Heart left ventricle (tissue), 16 donors: ENCODE data around the gene SGIP1. TPM values are rescaled to one million over a fixed set of nuclear protein-coding genes. Genes with fewer than 3 reads are reported as not detected.

Experiments
- ATAC-seq, 4 donors: fragments of 200-7000 bp; cut with Tn5 transposase; one replicate each; pipeline ENCODE4 v1.9.1; 2020 to 2022; ENCODE audit warnings: moderate library complexity in 4 of 4, mild to moderate bottlenecking in 3 of 4, moderate number of reproducible peaks in 1 of 4
- DNase-seq, 5 donors: peaks; one replicate each; pipeline ENCODE4 v3.0.0-alpha.2; 2020
- H3K27ac ChIP-seq, 12 donors: fragments of 200-600 bp; sonication (generic) in 4 of 12; one replicate each; pipeline versions ENCODE4 v1.5.0 to v1.8.0; 2016 to 2022; ENCODE audit warnings: mild to moderate bottlenecking in 2 of 12
- H3K27me3 ChIP-seq, 9 donors: fragments of 200-600 bp; sonication (generic) in 2 of 9; one replicate each; pipeline versions ENCODE4 v1.5.1 to v1.8.0; 2016 to 2022; ENCODE audit warnings: mild to moderate bottlenecking in 3 of 9
- H3K36me3 ChIP-seq, 9 donors: fragments of 200-600 bp; sonication (generic) in 2 of 9; one replicate each; pipeline versions ENCODE4 v1.5.0 to v1.8.0; 2018 to 2022; ENCODE audit warnings: mild to moderate bottlenecking in 2 of 9
- H3K4me1 ChIP-seq, 12 donors: fragments of 200-600 bp; sonication (generic) in 4 of 12; one replicate each; pipeline versions ENCODE4 v1.5.0 to v1.8.0; 2016 to 2022; ENCODE audit warnings: mild to moderate bottlenecking in 3 of 12
- H3K4me3 ChIP-seq, 12 donors: fragments of 200-600 bp; sonication (generic) in 4 of 12; one replicate each; pipeline versions ENCODE4 v1.5.0 to v1.8.0; 2017 to 2022; ENCODE audit warnings: mild to moderate bottlenecking in 9 of 12, moderate library complexity in 4 of 12
- H3K9me3 ChIP-seq, 12 donors: fragments of 200-600 bp; sonication (generic) in 4 of 12; one replicate each; pipeline versions ENCODE4 v1.5.0 to v1.8.0; 2016 to 2022; ENCODE audit warnings: mild to moderate bottlenecking in 1 of 12
- POLR2A ChIP-seq, 2 donors: fragments of 450-650 bp; IDR thresholded peaks; one replicate each; pipeline ENCODE4 v1.6.1; 2017; ENCODE audit warnings: antibody characterized with exemption in 2 of 2, mild to moderate bottlenecking in 2 of 2, moderate library complexity in 2 of 2
- WGBS, 4 donors: extraction: QIAGEN DNeasy Blood & Tissue Kit in 2 of 4; methylation state at CpG; one replicate each; pipeline versions ENCODE4 v1.1.5 to v1.1.7; 2013 to 2018; 5-methylcytosine and 5-hydroxymethylcytosine counted together
- intact Hi-C, 10 donors: fragments of 100-400 bp; cut with DNase I; formaldehyde crosslinking; loops; one replicate each; pipeline versions ENCODE4 v1.11.1 to v1.14.2; 2022
- polyA plus RNA-seq, 2 donors: library from polyadenylated mRNA; stranded (reverse); fragments of 200-250 nt; gene quantifications; one replicate each; pipeline ENCODE4 v1.2.3, GENCODE V29; 2013
- total RNA-seq, 9 donors: library from RNA; depleted of rRNA in 2 of 9; stranded (reverse); fragments of >200 nt in 2 of 9; fragmentation: NEBNext Ultra II Directional in 3 of 9; extraction: Animal tissue kit (Norgen Biotek cat#: 25700) in 3 of 9; gene quantifications; one replicate each; pipeline versions ENCODE4 v1.1.0 to v1.2.4, GENCODE V29; 2016 to 2023
- TF ChIP-seq, protein P1 (sequence below), 12 donors: fragments of 200-600 bp; sonication (generic) in 4 of 12; IDR thresholded peaks; one replicate each; pipeline versions ENCODE4 v1.5.0 to v1.8.0; 2018 to 2022; ENCODE audit warnings: antibody characterized with exemption in 12 of 12, mild to moderate bottlenecking in 5 of 12
- donor health status: ischemic (EF 13 %, LVEDD 7.1; RV severe dilation, severe dysfunction).
- donor health status: healthy with polysubstance abuse.
- donor health status: DM: no; HTN: yes; CAD: no.
- donor health status: DM: no; HTN: no; CAD: no.
- donor health status: ischemic (EF 25% LVEDD 6.9; RV normal size, moderate dysfunction).
- donor health status: ischemic (EF 25% LVEDD 5.7; RV mildly dilated, moderate dysfunction).
- donor health status: healthy.
- donor health status: DM: yes; HTN: yes; CAD: no.
- donor health status: ischemic (EF 35%, LVEDD 5.7; RV mildly dilated, moderate dysfunction).
- donor health status: nonischemic (EF 11% LVEDD 7.7; RV severe dilation, severe dysfunction).
- donor health status: DM: yes; HTN: yes; CAD: no.
- donor health status: PGD.
- donor health status: ischemic (EF 29% LVEDD 5.4; RV normal size, mild dysfunction).
- donor health status: nonischemic (EF 23%, LVEDD 6.1; RV moderate dilation, normal function).

SGIP1 gene
- total and polyA plus RNA-seq, 11 donors: 2.1 to 17.3 (median 5.0) TPM

DNA sequence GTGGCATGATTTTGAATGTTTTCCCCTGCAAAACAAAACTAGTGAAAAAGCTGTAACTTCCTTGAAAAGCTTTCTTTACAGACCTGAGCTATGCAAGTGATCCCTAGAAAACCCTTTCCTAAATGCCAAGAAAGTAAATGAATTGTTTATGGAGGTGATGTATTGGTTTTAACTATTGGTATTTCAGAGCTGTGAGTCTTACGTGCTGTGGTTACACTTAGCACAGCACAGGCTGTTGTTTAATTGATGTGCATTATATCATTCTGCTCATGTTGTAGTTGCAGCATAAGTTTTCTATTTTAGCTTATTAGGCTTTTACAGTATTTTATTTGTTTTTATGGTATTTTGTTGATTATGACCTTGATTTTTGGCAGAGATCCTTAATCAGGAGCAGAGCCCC lies 144.2 kb downstream of the SGIP1 start:
- no peak for DNase-seq
- WGBS, 4 donors: 92 to 96% (median 94%) methylated on average over 1 of the region's 1 CpG
- no peaks in the 10 kb centered on the region for H3K9me3 ChIP-seq
- TF ChIP-seq, protein P1, sequence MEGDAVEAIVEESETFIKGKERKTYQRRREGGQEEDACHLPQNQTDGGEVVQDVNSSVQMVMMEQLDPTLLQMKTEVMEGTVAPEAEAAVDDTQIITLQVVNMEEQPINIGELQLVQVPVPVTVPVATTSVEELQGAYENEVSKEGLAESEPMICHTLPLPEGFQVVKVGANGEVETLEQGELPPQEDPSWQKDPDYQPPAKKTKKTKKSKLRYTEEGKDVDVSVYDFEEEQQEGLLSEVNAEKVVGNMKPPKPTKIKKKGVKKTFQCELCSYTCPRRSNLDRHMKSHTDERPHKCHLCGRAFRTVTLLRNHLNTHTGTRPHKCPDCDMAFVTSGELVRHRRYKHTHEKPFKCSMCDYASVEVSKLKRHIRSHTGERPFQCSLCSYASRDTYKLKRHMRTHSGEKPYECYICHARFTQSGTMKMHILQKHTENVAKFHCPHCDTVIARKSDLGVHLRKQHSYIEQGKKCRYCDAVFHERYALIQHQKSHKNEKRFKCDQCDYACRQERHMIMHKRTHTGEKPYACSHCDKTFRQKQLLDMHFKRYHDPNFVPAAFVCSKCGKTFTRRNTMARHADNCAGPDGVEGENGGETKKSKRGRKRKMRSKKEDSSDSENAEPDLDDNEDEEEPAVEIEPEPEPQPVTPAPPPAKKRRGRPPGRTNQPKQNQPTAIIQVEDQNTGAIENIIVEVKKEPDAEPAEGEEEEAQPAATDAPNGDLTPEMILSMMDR (IDR thresholded peaks at IDR 0.05): no peak
- no peak for TF ChIP-seq POLR2A (IDR thresholded peaks at IDR 0.05)
- ATAC-seq: no peak
- no peak overlapping the region for H3K4me3 ChIP-seq
- intact Hi-C loops: loop anchor here in 2 of 10 donors (5.0 to 10.0 kb wide), 2 partner anchors 143 to 146 kb away; partner anchors contain the start of gene SGIP1 (in 2 of the 2)
- peak overlapping the region in 9 of 12 donors; percentile 26 to 91 (median 63) for H3K27ac ChIP-seq
- no peaks in the 10 kb centered on the region for H3K27me3 ChIP-seq
- H3K4me1 ChIP-seq: peaks cover 0 to 42% (median 12%) of the 10 kb centered on the region in 12 donors
- peaks cover 0 to 6% (median 0%) of the 10 kb centered on the region in 9 donors for H3K36me3 ChIP-seq

- no peak overlapping the region for H3K4me3 ChIP-seq
- H3K27ac ChIP-seq: peak overlapping the region in 7 of 12 donors; percentile 51 to 91 (median 63)
- peaks cover 0 to 42% (median 12%) of the 10 kb centered on the region in 12 donors for H3K4me1 ChIP-seq
- H3K9me3 ChIP-seq: no peaks in the 10 kb centered on the region
- 38 to 71% (median 63%) methylated on average over 5 of the region's 5 CpGs for WGBS, 4 donors
- H3K36me3 ChIP-seq: peaks cover 0 to 6% (median 0%) of the 10 kb centered on the region in 9 donors
- intact Hi-C loops: loop anchor here in 2 of 10 donors (5.0 to 10.0 kb wide), 2 partner anchors 144 to 147 kb away; partner anchors contain the start of gene SGIP1 (in 2 of the 2)
- no peaks in the 10 kb centered on the region for H3K27me3 ChIP-seq
- no peak for DNase-seq
- ATAC-seq: peak in 2 of 4 donors; percentile 62 to 70
- TF ChIP-seq, protein P1 (IDR thresholded peaks at IDR 0.05): no peak
- no peak for TF ChIP-seq POLR2A (IDR thresholded peaks at IDR 0.05)
These were observed 145.2 kb downstream of the SGIP1 start for GRCh38 chr1:66679140-66679539.

DNA sequence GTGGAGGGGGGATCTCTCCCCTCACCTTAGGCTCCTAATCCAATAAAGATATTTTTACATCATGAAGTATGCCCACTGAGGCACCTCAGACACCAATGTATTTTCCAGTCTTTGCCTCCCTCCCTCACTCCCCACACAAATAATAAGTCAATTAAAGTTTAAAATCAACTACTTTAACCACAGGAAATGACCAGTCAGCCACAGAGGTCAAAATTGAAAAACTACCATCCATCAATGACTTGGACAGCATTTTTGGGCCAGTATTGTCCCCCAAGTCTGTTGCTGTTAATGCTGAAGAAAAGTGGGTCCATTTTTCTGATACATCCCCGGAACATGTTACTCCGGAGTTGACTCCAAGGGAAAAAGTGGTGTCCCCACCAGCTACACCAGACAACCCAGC lies 147.7 kb downstream of the SGIP1 start:
- no peaks in the 10 kb centered on the region for H3K27me3 ChIP-seq
- no peak for DNase-seq
- no peaks in the 10 kb centered on the region for H3K9me3 ChIP-seq
- ATAC-seq: no peak
- 93 to 100% (median 99%) methylated on average over 2 of the region's 2 CpGs for WGBS, 4 donors
- intact Hi-C loops: no loop called here
- H3K36me3 ChIP-seq: peaks cover 0 to 6% (median 0%) of the 10 kb centered on the region in 9 donors
- H3K27ac ChIP-seq: no peak overlapping the region
- no peak overlapping the region for H3K4me3 ChIP-seq
- H3K4me1 ChIP-seq: peaks cover 0 to 32% (median 8%) of the 10 kb centered on the region in 12 donors
- TF ChIP-seq, protein P1 (IDR thresholded peaks at IDR 0.05): no peak
- TF ChIP-seq POLR2A (IDR thresholded peaks at IDR 0.05): no peak

GRCh38 chr1:66682106-66682505 lies 148.2 kb downstream of the SGIP1 start:
- ATAC-seq (no peak), DNase-seq (no peak)
- Histone ChIP-seq H3K4me3 (no peak overlapping the region), H3K27ac (no peak overlapping the region), H3K27me3 (no peaks in the 10 kb centered on the region), H3K4me1 (peaks cover 0 to 32% (median 8%) of the 10 kb centered on the region in 12 donors), H3K9me3 (no peaks in the 10 kb centered on the region), H3K36me3 (peaks cover 0 to 6% (median 0%) of the 10 kb centered on the region in 9 donors)
- intact Hi-C loops: no loop called here
- TF ChIP-seq, protein P1 (IDR thresholded peaks at IDR 0.05): no peak
- no peak for TF ChIP-seq POLR2A (IDR thresholded peaks at IDR 0.05)
- whole genome bisulfite sequencing, 4 donors: 96 to 98% (median 98%) methylated on average over 10 to 11 of the region's 11 CpGs
